T follicular helper cell (primary cell): ENCODE measurements around the gene ATP4B.

Experiments
- DNase-seq: peaks from one replicate; pipeline ENCODE4 v3.0.0-alpha.2; 2020; ENCODE audit warnings: low read depth
- total RNA-seq, 2 experiments: gene quantifications; one replicate each; lab custom pipeline; 2026; lab: John Stamatoyannopoulos, UW

The ATP4B gene
- 0 to 0.06 reads per million in 2 experiments for total RNA-seq

GRCh38 chr13:113657851-113658741, at the start of gene ATP4B:
Gene ATP4B, minus strand, starts transcription at chr13:113658198. Its CDS starts 54 bp downstream, at chr13:113658144.
- DNase-seq: no peak

DNA sequence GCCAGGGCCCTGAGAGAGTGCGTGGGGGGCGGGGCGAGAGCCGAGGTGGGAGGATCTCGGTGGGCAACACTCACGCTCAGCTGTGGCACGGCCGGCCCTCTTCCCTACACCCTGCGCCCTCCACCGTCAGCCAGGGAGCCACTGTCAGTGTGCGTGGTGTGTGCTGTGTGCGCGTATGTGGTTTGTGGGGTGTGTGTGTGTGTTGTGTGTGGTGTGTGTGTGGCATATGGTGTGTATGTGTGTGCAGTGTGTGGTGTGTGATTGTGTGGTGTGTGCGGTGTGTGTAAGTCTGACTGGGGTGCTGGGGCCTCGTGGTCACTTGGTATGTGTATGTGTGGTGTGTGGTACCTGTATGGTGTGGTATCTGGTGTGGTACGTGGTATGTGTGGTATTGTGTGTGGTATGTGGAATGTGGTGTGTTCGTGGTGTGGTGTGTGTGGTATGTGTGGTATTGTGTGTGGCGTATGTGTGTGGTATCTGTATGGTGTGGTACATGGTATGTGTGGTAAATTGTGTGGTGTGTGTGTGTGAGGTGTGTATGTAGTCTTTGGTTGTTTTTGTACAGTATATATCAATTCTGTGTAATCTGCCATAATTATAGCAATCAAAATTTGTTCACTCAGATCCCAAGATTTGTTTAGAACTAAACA, 14.1 kb upstream of the ATP4B start:
- DNase-seq: no peak

DNA sequence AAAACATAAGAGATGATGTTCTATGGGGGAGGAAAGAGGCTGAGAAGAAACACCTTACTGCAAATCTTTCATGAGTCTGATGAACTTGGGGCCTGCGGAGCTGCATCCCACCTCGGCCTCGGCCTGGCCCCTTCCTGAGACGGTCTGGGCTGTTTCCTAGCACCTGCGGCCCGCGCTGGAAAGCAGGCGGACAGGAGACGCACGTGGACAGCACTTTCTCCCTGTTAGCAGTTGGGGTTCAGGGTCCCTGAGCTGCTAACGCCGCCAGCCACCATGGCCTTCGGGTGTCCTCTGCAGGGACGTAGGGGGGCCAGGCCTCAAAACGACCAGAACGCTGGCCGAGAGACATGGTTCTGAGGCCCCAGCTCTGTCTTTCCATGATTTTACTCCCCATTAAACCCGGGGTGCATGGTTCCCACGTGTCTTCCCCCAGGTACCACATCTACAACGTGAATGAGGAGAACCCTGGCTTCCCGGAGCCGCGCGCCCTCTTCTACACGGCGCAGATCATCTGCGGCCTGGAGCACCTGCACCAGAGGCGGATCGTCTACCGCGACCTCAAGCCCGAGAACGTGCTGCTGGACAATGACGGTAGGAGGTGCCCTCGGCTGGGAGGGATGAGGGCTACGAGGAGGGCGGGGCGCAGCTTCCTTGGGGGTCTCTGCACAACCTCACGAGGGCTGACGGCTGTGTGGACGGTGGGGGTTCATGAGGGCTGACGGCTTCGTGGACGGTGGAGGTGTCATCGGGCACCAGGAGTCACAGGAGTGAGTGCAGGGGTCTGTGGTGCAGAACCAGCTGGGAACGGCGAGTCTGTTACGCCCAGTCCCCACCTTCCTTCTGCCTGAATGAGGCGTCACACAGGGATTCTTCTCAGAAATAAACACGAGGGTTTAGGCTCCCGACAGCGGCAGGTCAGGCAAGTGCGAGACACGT, 13.3 kb upstream of the ATP4B start:
- DNase-seq: no peak

GRCh38 chr13:113670541-113670940, 12.5 kb upstream of the ATP4B start:
- no peak for DNase-seq

GRCh38 chr13:113669755-113670341, 11.8 kb upstream of the ATP4B start:
- DNase-seq: no peak

DNA sequence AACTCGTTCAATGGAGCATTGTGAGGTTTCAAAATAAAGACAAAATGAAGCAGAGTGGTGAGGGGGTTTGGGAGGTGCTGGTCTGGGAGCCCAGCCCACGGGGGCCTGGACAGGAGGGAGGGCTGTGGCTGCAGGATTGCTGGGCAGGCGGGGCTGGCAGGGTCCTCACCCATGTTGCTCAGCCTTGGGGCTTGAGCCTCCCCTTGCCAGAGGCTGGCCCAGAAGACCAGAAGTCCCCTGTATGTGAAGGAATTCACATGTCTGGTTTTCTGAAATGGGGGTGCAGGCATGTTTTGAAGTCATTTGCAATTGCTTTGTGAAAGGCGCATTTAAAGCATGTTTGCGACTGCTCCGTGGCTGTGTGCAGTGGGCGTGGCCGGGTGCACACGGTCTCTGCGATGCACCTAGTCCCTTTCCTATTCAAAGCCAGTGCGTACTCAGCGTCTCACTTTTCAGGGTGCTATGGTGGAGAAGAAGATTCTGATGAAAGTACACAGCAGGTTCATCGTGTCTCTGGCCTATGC, 11.3 kb upstream of the ATP4B start:
- no peak for DNase-seq

DNA sequence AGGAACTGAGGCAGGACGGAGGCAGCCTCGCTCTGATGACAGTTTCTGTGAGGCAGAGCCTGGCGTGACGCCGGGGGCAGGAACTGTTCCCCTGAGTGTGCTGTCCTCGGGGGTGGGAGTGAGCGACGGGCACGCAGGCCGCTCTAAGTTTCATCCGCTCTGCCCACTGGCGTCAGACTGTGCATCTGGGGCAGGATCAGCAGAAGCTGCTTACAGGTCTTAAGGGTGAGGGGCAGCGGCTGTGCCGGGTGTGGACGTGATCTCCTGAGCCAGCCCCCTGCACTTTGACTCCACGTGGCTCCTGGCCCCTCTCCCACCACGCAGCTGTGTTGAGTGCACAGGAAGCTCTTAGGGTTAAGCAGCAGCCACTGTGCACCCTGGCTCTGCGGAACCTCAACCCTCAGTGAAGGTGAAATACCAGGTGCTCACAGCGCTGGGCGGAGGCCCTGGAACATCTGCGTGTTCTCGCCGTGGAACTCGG, 10.5 kb upstream of the ATP4B start:
- DNase-seq: no peak

DNA sequence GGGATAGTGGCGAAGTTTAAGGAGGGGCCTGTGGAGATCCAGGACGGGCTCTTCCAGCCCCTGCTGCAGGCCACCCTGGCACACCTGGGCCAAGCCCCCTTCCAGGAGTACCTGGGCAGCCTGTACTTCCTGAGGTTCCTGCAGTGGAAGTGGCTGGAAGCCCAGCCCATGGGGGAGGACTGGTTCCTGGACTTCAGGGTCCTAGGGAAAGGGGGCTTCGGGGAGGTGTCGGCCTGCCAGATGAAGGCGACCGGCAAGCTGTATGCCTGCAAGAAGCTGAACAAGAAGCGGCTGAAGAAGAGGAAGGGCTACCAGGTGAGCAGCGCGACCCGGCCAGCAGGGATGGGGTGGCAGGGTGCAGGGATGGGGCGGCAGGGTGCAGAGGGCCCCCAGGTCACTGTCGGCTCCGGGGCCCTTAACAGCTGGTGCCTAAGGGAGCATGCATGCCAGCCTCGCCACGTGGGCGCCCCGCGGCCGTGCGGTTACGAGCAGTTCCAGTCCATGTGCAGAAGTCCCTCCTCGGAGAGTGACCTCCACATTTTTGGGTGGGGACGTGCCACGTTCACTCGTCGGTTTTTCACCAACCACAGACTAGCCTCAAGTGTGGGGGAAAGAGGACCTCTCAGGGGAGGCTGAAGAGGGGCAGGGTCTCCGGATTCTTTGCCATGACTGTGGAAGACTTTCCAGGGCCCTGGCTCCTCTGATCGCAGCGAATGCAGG, 9.9 kb upstream of the ATP4B start:
- no peak for DNase-seq

- no peak for DNase-seq
These were observed 9.1 kb upstream of the ATP4B start, which contains the start of gene GRK1 for GRCh38 chr13:113666951-113667701. Gene GRK1, plus strand, starts transcription at chr13:113667219. Its CDS starts 168 bp downstream, at chr13:113667387.

GRCh38 chr13:113666329-113666670, 8.3 kb upstream of the ATP4B start:
- no peak for DNase-seq

GRCh38 chr13:113665597-113666328, 7.8 kb upstream of the ATP4B start:
- DNase-seq: no peak

DNA sequence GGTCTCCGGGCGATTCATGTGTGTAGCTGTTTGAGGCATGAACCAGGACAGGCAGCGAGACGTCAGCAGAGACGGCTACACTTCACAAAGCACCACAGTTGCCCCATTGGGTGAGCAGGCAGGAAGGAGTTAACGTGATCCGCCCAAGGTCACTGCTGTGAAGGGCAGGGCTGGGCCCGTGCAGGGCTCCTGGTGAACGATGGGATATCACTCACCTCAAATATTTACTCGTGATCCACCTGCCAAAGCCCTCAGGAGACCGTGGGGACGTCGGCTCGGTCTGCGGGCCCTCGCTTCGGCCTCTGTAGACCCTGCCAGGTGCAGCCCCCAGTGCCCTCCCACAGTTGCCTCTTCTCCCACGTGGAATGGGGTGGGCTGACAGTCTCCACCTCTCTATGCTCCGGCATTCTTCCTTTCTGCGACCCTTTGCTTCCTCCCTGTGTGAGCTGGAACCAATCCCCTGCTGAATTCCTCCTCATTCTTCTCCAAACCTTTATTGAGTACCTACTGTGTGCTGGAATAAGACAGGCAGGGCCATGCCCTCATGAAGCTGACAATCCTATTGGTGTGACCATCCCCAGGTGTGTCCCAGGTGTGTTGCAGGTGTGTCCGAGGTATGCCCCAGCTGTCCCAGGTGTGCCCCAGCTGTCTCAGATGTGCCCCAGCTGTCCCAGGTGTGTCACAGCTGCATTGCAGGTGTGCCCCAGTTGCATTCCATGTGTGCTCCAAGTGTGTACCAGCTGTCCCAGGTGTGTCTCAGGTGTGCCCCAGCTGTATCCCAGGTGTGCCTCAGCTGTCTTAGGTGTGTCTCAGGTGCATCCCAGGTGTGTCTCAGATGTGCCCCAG, 7.0 kb upstream of the ATP4B start:
- DNase-seq: no peak

DNA sequence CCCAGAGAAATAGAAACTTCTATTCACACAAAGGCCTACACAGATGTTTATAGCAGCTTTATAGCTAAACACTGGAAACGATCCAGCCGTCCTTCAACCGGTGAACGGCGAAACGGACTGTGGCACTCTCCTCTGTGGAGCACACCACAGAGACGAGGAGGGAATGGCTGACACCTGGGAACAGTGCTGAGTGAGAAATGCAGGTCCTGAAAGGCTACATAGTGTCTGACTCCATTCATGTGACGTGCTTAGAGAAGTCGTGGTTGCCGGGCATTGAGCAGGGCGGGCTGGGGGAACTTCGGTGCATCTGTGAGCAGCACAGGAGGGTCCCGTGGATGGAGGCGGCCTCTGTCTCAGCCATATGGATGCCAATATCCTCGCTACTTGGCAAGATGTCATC, 5.9 kb upstream of the ATP4B start:
- no peak for DNase-seq

DNA sequence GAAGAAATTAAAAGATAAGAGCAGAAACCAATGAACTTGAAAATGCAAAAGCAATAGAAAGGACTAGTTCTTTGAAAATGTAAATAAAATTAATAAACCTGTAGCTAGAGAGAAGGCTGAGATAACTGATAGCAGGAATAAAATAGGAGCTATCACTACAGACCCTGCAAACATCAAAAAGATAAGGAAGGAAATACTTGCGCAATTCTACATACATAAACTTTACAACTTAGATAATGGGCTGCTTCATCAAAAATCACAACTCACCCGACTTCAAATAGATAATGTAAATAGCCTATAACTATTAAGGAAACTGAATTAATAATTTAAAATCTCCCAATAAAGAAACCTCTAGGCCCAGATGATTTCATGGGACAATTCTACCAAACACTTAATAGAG, 3.5 kb upstream of the ATP4B start:
- no peak for DNase-seq

DNA sequence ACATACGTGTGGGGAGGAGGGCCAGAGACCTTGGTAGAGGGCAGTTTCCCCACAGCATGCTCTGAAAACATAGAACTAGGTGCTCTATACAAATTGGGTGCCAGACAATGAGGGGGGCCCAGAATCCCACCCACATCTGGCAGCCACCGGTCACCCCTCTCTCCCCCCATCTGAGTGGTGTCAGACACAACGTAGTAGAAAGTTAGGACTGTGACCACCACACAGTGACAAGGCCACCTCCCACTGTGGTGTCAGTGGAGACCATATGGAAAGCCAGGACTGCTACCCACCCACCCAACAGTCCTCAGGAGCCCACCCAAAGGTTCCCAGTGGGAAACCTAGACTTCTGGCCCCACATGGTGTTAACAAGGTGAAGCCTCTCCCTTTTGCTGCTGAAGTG, 2.1 kb upstream of the ATP4B start:
- DNase-seq: no peak

- no peak for DNase-seq
These were observed 1.3 kb upstream of the ATP4B start for GRCh38 chr13:113659337-113659736.

- no peak for DNase-seq
These were observed 838 bp upstream of the ATP4B start for GRCh38 chr13:113658836-113659235.
